HG02571 (cell line): ENCODE results near the gene PIK3AP1.
"Not testable (repeated sequence)": the region's sequence is repeated elsewhere in the genome, so short reads cannot be mapped to it uniquely, and the experiment has no call there.

Experiments
- ATAC-seq: cut with Tn5 transposase; IDR thresholded peaks from one replicate; pipeline ENCODE4 v1.9.1; 2021; ENCODE audit warnings: mild to moderate bottlenecking, moderate library complexity; ENCODE audit not compliant: unreplicated experiment

The PIK3AP1 gene

GRCh38 chr10:96737307-96737902, 17.1 kb upstream of the PIK3AP1 start:
- ATAC-seq = not testable (repeated sequence)

- no peak for ATAC-seq
Observed at GRCh38 chr10:96724621-96725020, 4.3 kb upstream of the PIK3AP1 start.

- ATAC-seq = no peak
Observed at GRCh38 chr10:96721207-96721572, 876 bp upstream of the PIK3AP1 start.

GRCh38 chr10:96719850-96720421, 378 bp downstream of the PIK3AP1 start:
- ATAC-seq = peak; percentile 49

GRCh38 chr10:96719200-96719599, 1.1 kb downstream of the PIK3AP1 start:
- ATAC-seq = no peak

- ATAC-seq = no peak
Observed at GRCh38 chr10:96718304-96718990, 1.9 kb downstream of the PIK3AP1 start.

- no peak for ATAC-seq
Observed at GRCh38 chr10:96716390-96716789, 3.9 kb downstream of the PIK3AP1 start.

- no peak for ATAC-seq
Observed at GRCh38 chr10:96714746-96715255, 5.5 kb downstream of the PIK3AP1 start.

GRCh38 chr10:96714031-96714590, 6.2 kb downstream of the PIK3AP1 start:
- no peak for ATAC-seq

- no peak for ATAC-seq
Observed at GRCh38 chr10:96712662-96713271, 7.5 kb downstream of the PIK3AP1 start.

- no peak for ATAC-seq
Observed at GRCh38 chr10:96711048-96711728, 9.1 kb downstream of the PIK3AP1 start.

- no peak for ATAC-seq
Observed at GRCh38 chr10:96709525-96709924, 10.8 kb downstream of the PIK3AP1 start.

- no peak for ATAC-seq
Observed at GRCh38 chr10:96708996-96709395, 11.3 kb downstream of the PIK3AP1 start.

GRCh38 chr10:96708456-96708855, 11.9 kb downstream of the PIK3AP1 start:
- ATAC-seq = no peak

GRCh38 chr10:96706331-96706853, 13.9 kb downstream of the PIK3AP1 start:
- no peak for ATAC-seq

GRCh38 chr10:96705134-96705533, 15.2 kb downstream of the PIK3AP1 start:
- ATAC-seq = no peak

GRCh38 chr10:96704563-96704962, 15.8 kb downstream of the PIK3AP1 start:
- no peak for ATAC-seq

GRCh38 chr10:96703358-96703757, 17.0 kb downstream of the PIK3AP1 start:
- ATAC-seq = no peak

GRCh38 chr10:96701265-96701664, 19.0 kb downstream of the PIK3AP1 start:
- ATAC-seq = no peak

- ATAC-seq = peak; percentile 71
Observed at GRCh38 chr10:96700374-96701099, 19.8 kb downstream of the PIK3AP1 start.
